ENCODE results near the gene CEBPB. TPM values are rescaled to one million over a fixed set of nuclear protein-coding genes. Genes with fewer than 3 reads are reported as not detected.

CEBPB gene
- total and polyA plus RNA-seq, 4 donors, result 19.7 to 61.8 (median 29.2) TPM

DNA sequence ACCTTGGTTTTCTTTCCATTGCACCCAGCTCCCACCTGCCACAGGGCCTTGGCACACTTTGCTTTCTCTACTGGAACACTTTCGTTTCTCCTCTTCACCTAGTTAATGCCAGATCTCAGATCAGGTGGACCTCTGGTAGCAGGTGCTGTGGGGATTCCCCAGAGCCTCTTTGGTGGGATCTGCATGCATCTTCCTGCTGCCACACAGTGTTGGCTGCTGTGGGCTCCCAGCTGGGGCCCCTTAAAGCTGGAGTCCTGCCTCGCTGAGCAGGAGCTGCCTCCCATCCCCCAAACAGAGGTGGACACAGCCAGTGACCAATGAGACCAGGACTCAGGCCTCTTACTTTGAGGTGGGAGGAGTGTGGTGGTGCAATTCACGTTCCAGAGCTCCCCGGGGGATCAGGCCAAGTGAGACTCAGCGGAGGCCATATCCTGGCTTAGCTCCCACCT, 28.4 kb downstream of the CEBPB start:
- H3K36me3 ChIP-seq (ENCODE audit: control insufficient read depth in 4 of 4, insufficient read depth in 3 of 4, low read depth in 1 of 4, low read length in 3 of 4), result no peaks in the 10 kb centered on the region
- no peak overlapping the region for H3K9ac ChIP-seq (ENCODE audit: low read depth in 1 of 2, low read length in 2 of 2)
- TF ChIP-seq NR2F2 (IDR thresholded peaks at IDR 0.05) (no peak), RXRA (IDR thresholded peaks at IDR 0.05) (no peak), HNF4G (IDR thresholded peaks at IDR 0.05) (no peak), GABPA (IDR thresholded peaks at IDR 0.05 in 1 of 2, conservative IDR thresholded peaks at IDR 0.05 in 1 of 2) (no peak), EGR1 (IDR thresholded peaks at IDR 0.05; ENCODE audit: low read depth in 2 of 2) (no peak), JUND (IDR thresholded peaks at IDR 0.05) (no peak), SP1 (IDR thresholded peaks at IDR 0.05) (no peak), RAD21 (IDR thresholded peaks at IDR 0.05) (no peak), FOXA1 (IDR thresholded peaks at IDR 0.05) (no peak), HNF4A (conservative IDR thresholded peaks at IDR 0.05) (no peak), TAF1 (conservative IDR thresholded peaks at IDR 0.05) (no peak), FOXA2 (IDR thresholded peaks at IDR 0.05) (no peak)
- TF ChIP-seq, protein P1, sequence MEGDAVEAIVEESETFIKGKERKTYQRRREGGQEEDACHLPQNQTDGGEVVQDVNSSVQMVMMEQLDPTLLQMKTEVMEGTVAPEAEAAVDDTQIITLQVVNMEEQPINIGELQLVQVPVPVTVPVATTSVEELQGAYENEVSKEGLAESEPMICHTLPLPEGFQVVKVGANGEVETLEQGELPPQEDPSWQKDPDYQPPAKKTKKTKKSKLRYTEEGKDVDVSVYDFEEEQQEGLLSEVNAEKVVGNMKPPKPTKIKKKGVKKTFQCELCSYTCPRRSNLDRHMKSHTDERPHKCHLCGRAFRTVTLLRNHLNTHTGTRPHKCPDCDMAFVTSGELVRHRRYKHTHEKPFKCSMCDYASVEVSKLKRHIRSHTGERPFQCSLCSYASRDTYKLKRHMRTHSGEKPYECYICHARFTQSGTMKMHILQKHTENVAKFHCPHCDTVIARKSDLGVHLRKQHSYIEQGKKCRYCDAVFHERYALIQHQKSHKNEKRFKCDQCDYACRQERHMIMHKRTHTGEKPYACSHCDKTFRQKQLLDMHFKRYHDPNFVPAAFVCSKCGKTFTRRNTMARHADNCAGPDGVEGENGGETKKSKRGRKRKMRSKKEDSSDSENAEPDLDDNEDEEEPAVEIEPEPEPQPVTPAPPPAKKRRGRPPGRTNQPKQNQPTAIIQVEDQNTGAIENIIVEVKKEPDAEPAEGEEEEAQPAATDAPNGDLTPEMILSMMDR (IDR thresholded peaks at IDR 0.05; ENCODE audit: low read depth, low read length, missing input control), result no peak
- TF ChIP-seq, protein P2, sequence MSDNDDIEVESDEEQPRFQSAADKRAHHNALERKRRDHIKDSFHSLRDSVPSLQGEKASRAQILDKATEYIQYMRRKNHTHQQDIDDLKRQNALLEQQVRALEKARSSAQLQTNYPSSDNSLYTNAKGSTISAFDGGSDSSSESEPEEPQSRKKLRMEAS (IDR thresholded peaks at IDR 0.05), result no peak
- TF ChIP-seq, protein P3, sequence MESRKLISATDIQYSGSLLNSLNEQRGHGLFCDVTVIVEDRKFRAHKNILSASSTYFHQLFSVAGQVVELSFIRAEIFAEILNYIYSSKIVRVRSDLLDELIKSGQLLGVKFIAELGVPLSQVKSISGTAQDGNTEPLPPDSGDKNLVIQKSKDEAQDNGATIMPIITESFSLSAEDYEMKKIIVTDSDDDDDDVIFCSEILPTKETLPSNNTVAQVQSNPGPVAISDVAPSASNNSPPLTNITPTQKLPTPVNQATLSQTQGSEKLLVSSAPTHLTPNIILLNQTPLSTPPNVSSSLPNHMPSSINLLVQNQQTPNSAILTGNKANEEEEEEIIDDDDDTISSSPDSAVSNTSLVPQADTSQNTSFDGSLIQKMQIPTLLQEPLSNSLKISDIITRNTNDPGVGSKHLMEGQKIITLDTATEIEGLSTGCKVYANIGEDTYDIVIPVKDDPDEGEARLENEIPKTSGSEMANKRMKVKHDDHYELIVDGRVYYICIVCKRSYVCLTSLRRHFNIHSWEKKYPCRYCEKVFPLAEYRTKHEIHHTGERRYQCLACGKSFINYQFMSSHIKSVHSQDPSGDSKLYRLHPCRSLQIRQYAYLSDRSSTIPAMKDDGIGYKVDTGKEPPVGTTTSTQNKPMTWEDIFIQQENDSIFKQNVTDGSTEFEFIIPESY (IDR thresholded peaks at IDR 0.05), result no peak
- TF ChIP-seq, protein P4, sequence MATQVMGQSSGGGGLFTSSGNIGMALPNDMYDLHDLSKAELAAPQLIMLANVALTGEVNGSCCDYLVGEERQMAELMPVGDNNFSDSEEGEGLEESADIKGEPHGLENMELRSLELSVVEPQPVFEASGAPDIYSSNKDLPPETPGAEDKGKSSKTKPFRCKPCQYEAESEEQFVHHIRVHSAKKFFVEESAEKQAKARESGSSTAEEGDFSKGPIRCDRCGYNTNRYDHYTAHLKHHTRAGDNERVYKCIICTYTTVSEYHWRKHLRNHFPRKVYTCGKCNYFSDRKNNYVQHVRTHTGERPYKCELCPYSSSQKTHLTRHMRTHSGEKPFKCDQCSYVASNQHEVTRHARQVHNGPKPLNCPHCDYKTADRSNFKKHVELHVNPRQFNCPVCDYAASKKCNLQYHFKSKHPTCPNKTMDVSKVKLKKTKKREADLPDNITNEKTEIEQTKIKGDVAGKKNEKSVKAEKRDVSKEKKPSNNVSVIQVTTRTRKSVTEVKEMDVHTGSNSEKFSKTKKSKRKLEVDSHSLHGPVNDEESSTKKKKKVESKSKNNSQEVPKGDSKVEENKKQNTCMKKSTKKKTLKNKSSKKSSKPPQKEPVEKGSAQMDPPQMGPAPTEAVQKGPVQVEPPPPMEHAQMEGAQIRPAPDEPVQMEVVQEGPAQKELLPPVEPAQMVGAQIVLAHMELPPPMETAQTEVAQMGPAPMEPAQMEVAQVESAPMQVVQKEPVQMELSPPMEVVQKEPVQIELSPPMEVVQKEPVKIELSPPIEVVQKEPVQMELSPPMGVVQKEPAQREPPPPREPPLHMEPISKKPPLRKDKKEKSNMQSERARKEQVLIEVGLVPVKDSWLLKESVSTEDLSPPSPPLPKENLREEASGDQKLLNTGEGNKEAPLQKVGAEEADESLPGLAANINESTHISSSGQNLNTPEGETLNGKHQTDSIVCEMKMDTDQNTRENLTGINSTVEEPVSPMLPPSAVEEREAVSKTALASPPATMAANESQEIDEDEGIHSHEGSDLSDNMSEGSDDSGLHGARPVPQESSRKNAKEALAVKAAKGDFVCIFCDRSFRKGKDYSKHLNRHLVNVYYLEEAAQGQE (IDR thresholded peaks at IDR 0.05), result no peak
- peaks cover 0 to 5% (median 5%) of the 10 kb centered on the region in 4 donors for H3K4me1 ChIP-seq (ENCODE audit: control insufficient read depth in 4 of 4, insufficient read depth in 4 of 4, low read length in 3 of 4)
- H3K4me3 ChIP-seq (ENCODE audit: low read depth in 1 of 3, low read length in 3 of 3), result no peak overlapping the region
- H3K9me3 ChIP-seq (ENCODE audit: control insufficient read depth in 4 of 4, low read length in 3 of 4), result no peaks in the 10 kb centered on the region
- H3K27me3 ChIP-seq (ENCODE audit: control insufficient read depth in 4 of 4, insufficient read depth in 4 of 4, low read length in 3 of 4), result no peaks in the 10 kb centered on the region
- H3K27ac ChIP-seq (ENCODE audit: low read depth in 1 of 2, low read length in 2 of 2), result no peak overlapping the region
- 85% methylated on average over 5 of the region's 5 CpGs for WGBS
- no peak for DNase-seq (ENCODE audit: low spot score)

DNA sequence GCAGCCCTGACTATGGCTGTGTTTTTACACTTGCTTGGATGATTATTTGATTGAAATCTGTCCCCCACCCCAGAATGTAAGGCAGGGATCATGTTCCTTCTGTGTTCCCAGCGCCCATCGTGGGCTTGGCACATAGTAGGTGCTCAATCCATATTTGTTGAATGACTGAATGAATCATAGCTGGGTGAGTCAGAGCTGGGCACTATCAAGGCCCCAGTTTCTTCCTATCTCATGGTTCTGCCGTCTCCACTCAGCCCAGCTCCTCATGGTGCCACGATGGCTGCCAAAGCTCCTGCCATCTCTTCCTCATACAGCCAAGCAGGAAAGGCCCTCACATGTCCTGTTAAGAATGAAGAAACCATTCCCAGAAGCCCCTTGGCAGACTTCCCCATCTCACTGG, 29.0 kb downstream of the CEBPB start:
- H3K36me3 ChIP-seq (ENCODE audit: control insufficient read depth in 4 of 4, insufficient read depth in 3 of 4, low read depth in 1 of 4, low read length in 3 of 4), result no peaks in the 10 kb centered on the region
- H3K27me3 ChIP-seq (ENCODE audit: control insufficient read depth in 4 of 4, insufficient read depth in 4 of 4, low read length in 3 of 4), result no peaks in the 10 kb centered on the region
- no peak overlapping the region for H3K4me3 ChIP-seq (ENCODE audit: low read depth in 1 of 3, low read length in 3 of 3)
- H3K27ac ChIP-seq (ENCODE audit: low read depth in 1 of 2, low read length in 2 of 2), result no peak overlapping the region
- H3K9ac ChIP-seq (ENCODE audit: low read depth in 1 of 2, low read length in 2 of 2), result no peak overlapping the region
- 85% methylated on average over 4 of the region's 4 CpGs for whole genome bisulfite sequencing
- H3K4me1 ChIP-seq (ENCODE audit: control insufficient read depth in 4 of 4, insufficient read depth in 4 of 4, low read length in 3 of 4), result peaks cover 0 to 5% (median 5%) of the 10 kb centered on the region in 4 donors
- H3K9me3 ChIP-seq (ENCODE audit: control insufficient read depth in 4 of 4, low read length in 3 of 4), result no peaks in the 10 kb centered on the region
- no peak for DNase-seq (ENCODE audit: low spot score)
- TF ChIP-seq EGR1 (IDR thresholded peaks at IDR 0.05; ENCODE audit: low read depth in 2 of 2), result no peak

Data from liver (tissue), 9 donors.